Osteocyte (in vitro differentiated cells): ENCODE measurements around the gene BGN. TPM values are rescaled to one million over a fixed set of nuclear protein-coding genes. Genes with fewer than 3 reads are reported as not detected.

Experiments used
- DNase-seq: peaks from one replicate; pipeline ENCODE4 v3.0.0; 2021; ENCODE audit warnings: mixed read lengths; ENCODE audit not compliant: unreplicated experiment; ENCODE audit errors: extremely low spot score
- H3K27ac Mint-ChIP-seq: one replicate; pipeline ENCODE4 v1.8.0; 2021; ENCODE audit warnings: mild to moderate bottlenecking, mixed read lengths; ENCODE audit not compliant: unreplicated experiment
- H3K27me3 Mint-ChIP-seq: one replicate; pipeline ENCODE4 v1.8.0; 2021; ENCODE audit warnings: mixed read lengths; ENCODE audit not compliant: unreplicated experiment
- H3K36me3 Mint-ChIP-seq: one replicate; pipeline ENCODE4 v1.8.0; 2021; ENCODE audit warnings: mixed read lengths; ENCODE audit not compliant: unreplicated experiment
- H3K4me1 Mint-ChIP-seq: one replicate; pipeline ENCODE4 v1.8.0; 2021; ENCODE audit warnings: mixed read lengths; ENCODE audit not compliant: unreplicated experiment
- H3K4me3 Mint-ChIP-seq: one replicate; pipeline ENCODE4 v1.8.0; 2021; ENCODE audit warnings: mild to moderate bottlenecking, moderate library complexity, mixed read lengths; ENCODE audit not compliant: unreplicated experiment
- H3K9me3 Mint-ChIP-seq: one replicate; pipeline ENCODE4 v1.8.0; 2021; ENCODE audit warnings: mixed read lengths; ENCODE audit not compliant: unreplicated experiment
- total RNA-seq: library from RNA; stranded (reverse); gene quantifications from 2 replicates; pipeline ENCODE4 v1.2.1, GENCODE V29; 2021
- TF ChIP-seq, protein P1 (sequence below): fragments of 200-600 bp; sonication (generic); IDR thresholded peaks from 2 replicates; pipeline ENCODE4 v1.5.0; 2021; ENCODE audit warnings: antibody characterized with exemption, mild to moderate bottlenecking, moderate library complexity

BGN gene
- total RNA-seq, 1 donor from 2014 or later = 1,633 TPM

DNA sequence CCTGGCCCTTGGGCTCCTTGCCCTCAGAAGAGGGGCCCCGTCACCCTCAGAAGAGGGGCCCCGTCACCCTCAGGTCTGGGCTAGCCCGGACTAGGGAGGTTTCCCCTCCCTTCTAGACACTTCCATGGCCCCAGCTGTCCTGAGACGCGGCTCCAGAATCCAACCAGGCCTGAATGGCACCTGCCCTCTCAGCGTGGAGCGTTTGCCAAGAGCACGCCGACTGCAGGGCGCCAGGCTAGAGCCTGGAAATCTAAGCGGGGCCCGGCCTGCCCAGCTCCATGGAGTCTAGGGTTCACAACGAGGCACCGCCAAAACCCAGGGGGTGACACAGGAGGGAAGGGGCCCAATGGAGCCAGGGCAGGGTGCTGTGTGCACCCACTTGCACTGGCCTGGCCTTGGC is 14.8 kb downstream of the BGN start:
- H3K9me3 Mint-ChIP-seq = no peaks in the 10 kb centered on the region
- no peak for DNase-seq
- H3K4me1 Mint-ChIP-seq = peaks cover 6% of the 10 kb centered on the region
- no peak overlapping the region for H3K27ac Mint-ChIP-seq
- no peaks in the 10 kb centered on the region for H3K27me3 Mint-ChIP-seq
- H3K4me3 Mint-ChIP-seq = no peak overlapping the region
- H3K36me3 Mint-ChIP-seq = peaks cover 11% of the 10 kb centered on the region
- TF ChIP-seq, protein P1, sequence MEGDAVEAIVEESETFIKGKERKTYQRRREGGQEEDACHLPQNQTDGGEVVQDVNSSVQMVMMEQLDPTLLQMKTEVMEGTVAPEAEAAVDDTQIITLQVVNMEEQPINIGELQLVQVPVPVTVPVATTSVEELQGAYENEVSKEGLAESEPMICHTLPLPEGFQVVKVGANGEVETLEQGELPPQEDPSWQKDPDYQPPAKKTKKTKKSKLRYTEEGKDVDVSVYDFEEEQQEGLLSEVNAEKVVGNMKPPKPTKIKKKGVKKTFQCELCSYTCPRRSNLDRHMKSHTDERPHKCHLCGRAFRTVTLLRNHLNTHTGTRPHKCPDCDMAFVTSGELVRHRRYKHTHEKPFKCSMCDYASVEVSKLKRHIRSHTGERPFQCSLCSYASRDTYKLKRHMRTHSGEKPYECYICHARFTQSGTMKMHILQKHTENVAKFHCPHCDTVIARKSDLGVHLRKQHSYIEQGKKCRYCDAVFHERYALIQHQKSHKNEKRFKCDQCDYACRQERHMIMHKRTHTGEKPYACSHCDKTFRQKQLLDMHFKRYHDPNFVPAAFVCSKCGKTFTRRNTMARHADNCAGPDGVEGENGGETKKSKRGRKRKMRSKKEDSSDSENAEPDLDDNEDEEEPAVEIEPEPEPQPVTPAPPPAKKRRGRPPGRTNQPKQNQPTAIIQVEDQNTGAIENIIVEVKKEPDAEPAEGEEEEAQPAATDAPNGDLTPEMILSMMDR = no peak

DNA sequence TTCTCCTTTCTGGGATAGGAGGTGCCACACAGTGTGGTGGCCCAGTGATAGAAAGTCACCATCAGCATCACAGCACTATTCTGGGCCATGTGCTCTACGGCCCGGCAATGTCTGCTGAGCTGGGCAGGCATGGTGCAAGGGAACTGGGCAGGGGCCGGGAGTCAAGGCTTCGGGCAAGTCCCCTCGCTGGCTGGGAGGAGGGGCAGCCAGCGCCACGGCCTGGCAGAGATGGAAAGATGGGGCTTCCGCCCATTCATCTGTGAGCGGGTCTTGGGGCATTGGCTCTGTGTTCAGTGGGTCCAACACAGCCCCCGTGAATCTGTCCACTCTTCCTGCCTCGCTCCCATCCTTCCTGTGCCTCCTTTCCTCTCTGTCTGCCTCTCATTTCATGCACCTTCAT is 15.6 kb downstream of the BGN start:
- Mint-ChIP-seq H3K27ac (no peak overlapping the region), H3K4me3 (no peak overlapping the region), H3K9me3 (no peaks in the 10 kb centered on the region), H3K27me3 (no peaks in the 10 kb centered on the region), H3K4me1 (peaks cover 6% of the 10 kb centered on the region), H3K36me3 (peaks cover 8% of the 10 kb centered on the region)
- TF ChIP-seq, protein P1 = no peak
- DNase-seq = no peak

DNA sequence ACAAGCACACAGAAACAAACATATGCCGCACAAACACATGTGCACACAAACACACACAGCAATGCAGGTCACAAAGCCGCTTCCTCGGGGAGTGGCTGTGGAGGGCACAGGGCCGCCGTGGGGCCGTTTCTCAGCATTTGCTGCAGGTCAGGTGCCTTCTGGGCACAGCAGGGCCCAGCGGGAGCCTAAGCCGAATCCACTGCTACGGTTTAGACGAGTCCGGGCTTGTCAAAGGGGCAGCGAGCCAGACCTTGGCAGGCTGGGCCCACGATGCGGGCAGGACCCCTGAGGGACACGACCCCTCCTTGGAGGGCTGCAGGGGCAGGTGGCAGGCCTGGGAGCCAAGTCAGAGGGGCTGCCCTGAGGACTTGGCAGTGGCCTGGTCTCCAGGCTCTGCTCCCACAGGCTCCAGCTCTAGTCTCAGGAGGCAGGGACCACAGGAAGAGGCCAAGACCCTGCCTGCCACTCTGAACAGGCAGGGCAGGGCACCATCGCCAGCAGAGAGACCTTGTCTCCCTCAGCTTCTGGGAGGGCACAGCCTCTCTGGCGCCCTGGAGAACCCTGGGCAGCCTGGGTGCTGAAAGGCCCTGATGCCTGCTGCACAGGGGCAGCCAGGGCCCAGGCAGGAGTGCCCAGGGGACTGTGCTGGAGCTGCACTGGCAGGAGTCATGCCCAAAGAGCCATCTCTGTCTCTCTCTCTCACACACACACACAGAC is 17.2 kb downstream of the BGN start:
- Mint-ChIP-seq H3K4me1 (peaks cover 6% of the 10 kb centered on the region), H3K27me3 (peaks cover 8% of the 10 kb centered on the region), H3K4me3 (no peak overlapping the region), H3K27ac (no peak overlapping the region), H3K9me3 (no peaks in the 10 kb centered on the region), H3K36me3 (peaks cover 6% of the 10 kb centered on the region)
- TF ChIP-seq, protein P1 = no peak
- no peak for DNase-seq

DNA sequence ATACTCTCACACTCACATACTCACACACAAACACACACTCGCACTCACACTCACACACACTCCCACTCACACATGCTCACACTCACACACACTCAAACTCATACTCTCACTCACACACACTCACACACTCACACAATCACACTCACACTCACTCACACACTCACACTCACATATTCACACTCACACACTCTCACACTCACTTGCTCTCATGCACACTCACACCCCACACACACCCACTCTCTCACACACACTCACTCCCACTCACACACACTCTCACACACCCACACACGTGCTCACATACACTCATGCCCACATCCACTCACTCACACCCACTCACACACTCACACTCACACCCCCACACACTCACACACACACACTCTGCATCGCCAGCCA is 17.7 kb downstream of the BGN start:
- no peak overlapping the region for H3K4me3 Mint-ChIP-seq
- peaks cover 5% of the 10 kb centered on the region for H3K36me3 Mint-ChIP-seq
- TF ChIP-seq, protein P1 = no peak
- no peak overlapping the region for H3K27ac Mint-ChIP-seq
- DNase-seq = no peak
- H3K9me3 Mint-ChIP-seq = no peaks in the 10 kb centered on the region
- peaks cover 11% of the 10 kb centered on the region for H3K27me3 Mint-ChIP-seq
- peaks cover 4% of the 10 kb centered on the region for H3K4me1 Mint-ChIP-seq

DNA sequence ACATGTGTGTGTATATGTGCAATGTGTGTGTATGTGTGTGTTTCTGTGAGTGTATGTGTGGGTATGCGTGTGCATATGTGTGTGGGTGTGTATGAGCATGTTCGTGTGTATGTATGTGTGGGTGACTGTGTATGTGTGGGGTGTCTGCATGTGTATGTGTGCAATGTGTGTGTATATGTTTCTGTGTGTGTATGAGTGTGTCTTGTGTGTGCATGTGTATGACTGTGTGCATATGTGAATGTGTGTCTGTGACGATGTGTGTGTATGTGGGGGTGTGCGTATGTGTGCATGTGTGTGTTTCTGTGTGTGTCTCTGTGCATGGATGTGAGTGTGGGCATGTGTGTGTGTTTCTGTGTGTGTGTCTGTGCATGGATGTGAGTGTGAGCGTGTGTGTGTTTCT is 18.5 kb downstream of the BGN start:
- no peaks in the 10 kb centered on the region for H3K4me1 Mint-ChIP-seq
- TF ChIP-seq, protein P1 = no peak
- no peak overlapping the region for H3K4me3 Mint-ChIP-seq
- H3K27ac Mint-ChIP-seq = no peak overlapping the region
- peaks cover 2% of the 10 kb centered on the region for H3K36me3 Mint-ChIP-seq
- no peak for DNase-seq
- peaks cover 11% of the 10 kb centered on the region for H3K27me3 Mint-ChIP-seq
- no peaks in the 10 kb centered on the region for H3K9me3 Mint-ChIP-seq
